IMR-90 (cell line): ENCODE data around the gene PRKD1. TPM values are rescaled to one million over a fixed set of nuclear protein-coding genes. Genes with fewer than 3 reads are reported as not detected.

Experiments used
- ATAC-seq: fragments of 200-7000 bp; cut with Tn5 transposase; 2 replicates; pipeline ENCODE4 v1.9.1; 2020; ENCODE audit warnings: low read depth, mild to moderate bottlenecking, moderate library complexity
- BruUV-seq: library from RNA; stranded (reverse); fragments of 400-500 nt; replicated peaks from 2 replicates; lab custom pipeline; 2021; lab: Mats Ljungman, UMichigan
- CTCF ChIA-PET: fragments of 300-600 bp; formaldehyde crosslinking; extraction: SDS; loops from one replicate; lab custom pipeline; 2021; ENCODE audit warnings: antibody characterized with exemption; lab: Yijun Ruan, JAX
- POLR2A ChIA-PET: fragments of 300-600 bp; sonication (Branson Sonifier 250); formaldehyde crosslinking; loops from one replicate; lab custom pipeline; 2022; ENCODE audit warnings: antibody characterized with exemption; ENCODE audit not compliant: unreplicated experiment; lab: Charles Lee
- DNase-seq: peaks from one replicate; pipeline ENCODE4 v3.0.0; 2013
- H2AFZ ChIP-seq: replicated peaks from 2 replicates; pipeline ENCODE3; 2013; ENCODE audit warnings: low read length, mild to moderate bottlenecking; ENCODE audit not compliant: poor library complexity
- H2AK5ac ChIP-seq: 2 replicates; pipeline ENCODE4 v1.6.1; 2013; ENCODE audit warnings: low read depth, low read length, inconsistent platforms
- H2AK9ac ChIP-seq: replicated peaks from 2 replicates; pipeline ENCODE3; 2013; ENCODE audit warnings: mild to moderate bottlenecking, low read depth, low read length, moderate library complexity; ENCODE audit not compliant: poor library complexity
- H2BK120ac ChIP-seq: 2 replicates; pipeline ENCODE4 v1.6.1; 2013; ENCODE audit warnings: low read depth, low read length, inconsistent platforms
- H2BK15ac ChIP-seq: 3 replicates; pipeline ENCODE4 v1.6.1; 2013; ENCODE audit warnings: low read depth, low read length, inconsistent platforms
- H2BK20ac ChIP-seq: 2 replicates; pipeline ENCODE4 v1.6.1; 2013; ENCODE audit warnings: low read depth, mild to moderate bottlenecking, inconsistent platforms, low read length, moderate library complexity
- H2BK5ac ChIP-seq: 2 replicates; pipeline ENCODE4 v1.6.1; 2013; ENCODE audit warnings: mild to moderate bottlenecking, low read depth, low read length, inconsistent platforms; ENCODE audit not compliant: poor library complexity, severe bottlenecking
- H3K14ac ChIP-seq: replicated peaks from 2 replicates; pipeline ENCODE4 v1.6.1; 2013; ENCODE audit warnings: low read depth, low read length, inconsistent platforms
- H3K18ac ChIP-seq: 2 replicates; pipeline ENCODE4 v1.6.1; 2013; ENCODE audit warnings: low read depth, low read length, control low read depth
- H3K23ac ChIP-seq: 2 replicates; pipeline ENCODE4 v1.6.1; 2013; ENCODE audit warnings: low read depth, low read length, inconsistent platforms
- H3K27ac ChIP-seq: 2 replicates; pipeline ENCODE4 v1.5.1; 2013; ENCODE audit warnings: mild to moderate bottlenecking, control low read depth, low read length; ENCODE audit not compliant: insufficient read depth
- H3K27me3 ChIP-seq: 2 replicates; pipeline ENCODE4 v1.6.1; 2013; ENCODE audit warnings: low read length; ENCODE audit not compliant: control insufficient read depth, insufficient read depth
- H3K36me3 ChIP-seq: 2 replicates; pipeline ENCODE4 v1.6.1; 2013; ENCODE audit warnings: low read length, mixed read lengths; ENCODE audit not compliant: control insufficient read depth, insufficient read depth
- H3K4ac ChIP-seq: 2 replicates; pipeline ENCODE4 v1.6.1; 2013; ENCODE audit warnings: low read depth, low read length, inconsistent platforms
- H3K4me1 ChIP-seq: 2 replicates; pipeline ENCODE4 v1.6.1; 2013; ENCODE audit warnings: low read length, mixed read lengths; ENCODE audit not compliant: control insufficient read depth, insufficient read depth
- H3K4me2 ChIP-seq: 2 replicates; pipeline ENCODE4 v1.6.1; 2013; ENCODE audit warnings: low read depth, mild to moderate bottlenecking, control low read depth, low read length, moderate library complexity
- H3K4me3 ChIP-seq: 2 replicates; pipeline ENCODE4 v1.5.1; 2013; ENCODE audit warnings: low read depth, mild to moderate bottlenecking, control low read depth, low read length, moderate library complexity; ENCODE audit not compliant: insufficient read depth
- H3K56ac ChIP-seq: 2 replicates; pipeline ENCODE4 v1.6.1; 2013; ENCODE audit warnings: low read length, inconsistent platforms; ENCODE audit not compliant: insufficient read depth; ENCODE audit errors: extremely low read depth
- H3K79me1 ChIP-seq, 2 experiments: 2 replicates each; pipeline ENCODE4 v1.6.1; 2013; ENCODE audit warnings: low read length in 2 of 2, inconsistent platforms in 1 of 2, low read depth in 1 of 2
- H3K9ac ChIP-seq: 2 replicates; pipeline ENCODE4 v1.6.1; 2013; ENCODE audit warnings: low read depth, low read length, control low read depth
- H3K9me1 ChIP-seq: 2 replicates; pipeline ENCODE4 v1.6.1; 2013; ENCODE audit warnings: low read length, inconsistent platforms; ENCODE audit not compliant: insufficient read depth
- H3K9me3 ChIP-seq: 2 replicates; pipeline ENCODE4 v1.6.1; 2013; ENCODE audit warnings: low read length; ENCODE audit not compliant: control insufficient read depth, insufficient read depth
- H4K20me1 ChIP-seq: 2 replicates; pipeline ENCODE4 v1.6.1; 2013; ENCODE audit warnings: low read length, inconsistent platforms; ENCODE audit not compliant: insufficient read depth
- H4K5ac ChIP-seq: 2 replicates; pipeline ENCODE4 v1.6.1; 2013; ENCODE audit warnings: mild to moderate bottlenecking, low read depth, low read length, control low read depth
- H4K8ac ChIP-seq, 2 experiments: 2 replicates each; pipeline ENCODE4 v1.6.1; 2013; ENCODE audit warnings: low read depth in 2 of 2, low read length in 2 of 2, control low read depth in 1 of 2, inconsistent platforms in 1 of 2
- H4K91ac ChIP-seq: 2 replicates; pipeline ENCODE4 v1.6.1; 2013; ENCODE audit warnings: low read depth, low read length, inconsistent platforms; ENCODE audit not compliant: insufficient read depth
- BHLHE40 ChIP-seq: fragments of 150-350 bp; IDR thresholded peaks from 2 replicates; pipeline ENCODE4 v1.6.1; 2016; ENCODE audit warnings: mild to moderate bottlenecking, low read depth, low read length
- CEBPB ChIP-seq: IDR thresholded peaks from 2 replicates; pipeline ENCODE4 v1.6.1; 2012; ENCODE audit warnings: low read depth, low read length, improper control_type of control experiment
- CHD1 ChIP-seq: IDR thresholded peaks from 2 replicates; pipeline ENCODE4 v1.6.1; 2012; ENCODE audit warnings: low read depth, low read length, improper control_type of control experiment
- FOS ChIP-seq: fragments of 150-350 bp; IDR thresholded peaks from 2 replicates; pipeline ENCODE4 v1.6.1; 2016; ENCODE audit warnings: low read depth, low read length
- MAFK ChIP-seq: IDR thresholded peaks from 2 replicates; pipeline ENCODE4 v1.6.1; 2012; ENCODE audit warnings: low read depth, low read length, improper control_type of control experiment
- MAZ ChIP-seq: IDR thresholded peaks from 2 replicates; pipeline ENCODE4 v1.6.1; 2012; ENCODE audit warnings: low read depth, mild to moderate bottlenecking, low read length, improper control_type of control experiment, moderate library complexity, borderline replicate concordance
- MXI1 ChIP-seq: IDR thresholded peaks from 2 replicates; pipeline ENCODE4 v1.6.1; 2012; ENCODE audit warnings: low read depth, mild to moderate bottlenecking, low read length, moderate library complexity, borderline replicate concordance
- NFE2L2 ChIP-seq: fragments of 150-350 bp; IDR thresholded peaks from 2 replicates; pipeline ENCODE4 v1.6.1; 2016; ENCODE audit warnings: low read depth, mild to moderate bottlenecking, low read length
- POLR2A ChIP-seq: IDR thresholded peaks from 2 replicates; pipeline ENCODE4 v1.6.1; 2012; ENCODE audit warnings: mild to moderate bottlenecking, low read depth, low read length
- RAD21 ChIP-seq: IDR thresholded peaks from 2 replicates; pipeline ENCODE4 v1.6.1; 2012; ENCODE audit warnings: low read length, improper control_type of control experiment
- RCOR1 ChIP-seq: IDR thresholded peaks from 2 replicates; pipeline ENCODE4 v1.6.1; 2012; ENCODE audit warnings: mild to moderate bottlenecking, low read length, improper control_type of control experiment; ENCODE audit not compliant: insufficient replicate concordance
- RFX5 ChIP-seq: IDR thresholded peaks from 2 replicates; pipeline ENCODE4 v1.8.0; 2012; ENCODE audit warnings: low read depth, mild to moderate bottlenecking, low read length, moderate library complexity
- SMC3 ChIP-seq: fragments of 150-350 bp; IDR thresholded peaks from 2 replicates; pipeline ENCODE4 v1.6.1; 2016; ENCODE audit warnings: low read depth, mild to moderate bottlenecking, antibody characterized with exemption, low read length, moderate library complexity
- WGBS, 2 experiments: methylation state at CpG; one replicate each; pipeline versions ENCODE4 v1.1.5 to v1.1.7; 2013; ENCODE audit warnings: missing lambda C conversion rate in 2 of 2; ENCODE audit not compliant: insufficient read length in 1 of 2; ENCODE audit errors: extremely low coverage in 2 of 2; 5-methylcytosine and 5-hydroxymethylcytosine counted together
- dilution Hi-C: fragments of 300-500 bp; cut with HindIII; formaldehyde crosslinking; loops from one replicate; pipeline ENCODE4 v1.14.3; 2018; ENCODE audit warnings: low sequenced_read_pairs; ENCODE audit not compliant: unreplicated experiment
- in situ Hi-C: fragments of 300-500 bp; cut with MboI; formaldehyde crosslinking; loops from 3 replicates; pipeline ENCODE4 v1.14.3; 2019; ENCODE audit warnings: low sequenced_read_pairs, inconsistent platforms, mixed read lengths
- intact Hi-C: fragments of 100-400 bp; cut with micrococcal nuclease; formaldehyde crosslinking; loops from 2 replicates; pipeline ENCODE4 v1.10.0; 2022
- polyA plus RNA-seq, 3 experiments: library from polyadenylated mRNA; depleted of rRNA; stranded (reverse); fragments of >200 nt; gene quantifications; 2 replicates each; pipeline ENCODE4 v1.2.3, GENCODE V29; 2012; ENCODE audit warnings: low replicate concordance in 1 of 3
- total RNA-seq: library from RNA; depleted of rRNA; stranded (reverse); fragments of >200 nt; gene quantifications from 2 replicates; pipeline ENCODE4 v1.2.3, GENCODE V29; 2012
- TF ChIP-seq, protein P1 (sequence below): conservative IDR thresholded peaks from 2 replicates; pipeline ENCODE4 v1.5.1; 2012; ENCODE audit warnings: mild to moderate bottlenecking, low read depth, low read length, improper control_type of control experiment
- TF ChIP-seq, protein P2 (sequence below): fragments of 150-350 bp; IDR thresholded peaks from 2 replicates; pipeline ENCODE4 v1.6.1; 2016; ENCODE audit warnings: low read depth, mild to moderate bottlenecking, low read length, moderate library complexity, borderline replicate concordance
- TF ChIP-seq, protein P3 (sequence below): fragments of 150-350 bp; IDR thresholded peaks from 2 replicates; pipeline ENCODE4 v1.6.1; 2017; ENCODE audit warnings: mild to moderate bottlenecking, antibody characterized with exemption, low read length, low read depth

The PRKD1 gene
- total and polyA plus RNA-seq, 2 of the 4 experiments (the other 2 are of a cell fraction), result 12.9 to 14.2 TPM

DNA sequence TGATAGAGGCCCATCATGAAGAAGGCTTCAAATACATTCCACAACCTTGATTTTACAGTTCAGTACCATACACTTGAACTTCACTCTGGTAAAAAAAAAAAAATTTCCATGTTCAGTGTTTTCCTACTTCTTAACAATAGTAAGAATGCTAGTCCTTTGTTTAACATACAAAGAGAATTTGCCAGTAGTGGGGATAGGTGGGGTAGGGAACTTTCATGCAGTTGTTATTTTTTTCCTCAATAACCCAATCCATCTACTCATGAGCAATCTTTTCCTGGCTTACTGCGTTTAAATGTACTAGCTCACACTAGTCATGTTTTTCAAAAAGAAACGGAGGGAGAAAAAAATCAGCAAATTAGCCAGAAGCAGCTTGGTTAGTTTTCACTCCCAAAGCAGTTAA, 206.1 kb downstream of the PRKD1 start:
- no TSS peak for BruUV-seq
- Histone ChIP-seq H3K27ac (no peak overlapping the region), H3K4me1 (peaks cover 10% of the 10 kb centered on the region), H2BK120ac (no peak overlapping the region), H4K5ac (no peak overlapping the region), H2AK5ac (no peak overlapping the region), H2AFZ (no peak overlapping the region), H3K79me1 (peaks cover 16 to 25% of the 10 kb centered on the region in 2 experiments), H3K23ac (no peak overlapping the region), H4K8ac (no peak overlapping the region), H3K4me2 (no peak overlapping the region), H2BK15ac (no peak overlapping the region), H4K91ac (no peak overlapping the region), H2AK9ac (no peak overlapping the region), H3K14ac (no peak overlapping the region), H3K56ac (no peak overlapping the region), H3K9me1 (peaks cover 12% of the 10 kb centered on the region), H3K4ac (no peak overlapping the region), H2BK5ac (no peak overlapping the region), H3K27me3 (no peaks in the 10 kb centered on the region), H3K4me3 (no peak overlapping the region), H3K36me3 (no peaks in the 10 kb centered on the region), H2BK20ac (no peak overlapping the region), H4K20me1 (peaks cover 5% of the 10 kb centered on the region), H3K9me3 (no peaks in the 10 kb centered on the region), H3K18ac (no peak overlapping the region), H3K9ac (no peak overlapping the region)
- TF ChIP-seq RFX5, result no peak
- TF ChIP-seq NFE2L2, result no peak
- TF ChIP-seq BHLHE40, result no peak
- TF ChIP-seq, protein P1, sequence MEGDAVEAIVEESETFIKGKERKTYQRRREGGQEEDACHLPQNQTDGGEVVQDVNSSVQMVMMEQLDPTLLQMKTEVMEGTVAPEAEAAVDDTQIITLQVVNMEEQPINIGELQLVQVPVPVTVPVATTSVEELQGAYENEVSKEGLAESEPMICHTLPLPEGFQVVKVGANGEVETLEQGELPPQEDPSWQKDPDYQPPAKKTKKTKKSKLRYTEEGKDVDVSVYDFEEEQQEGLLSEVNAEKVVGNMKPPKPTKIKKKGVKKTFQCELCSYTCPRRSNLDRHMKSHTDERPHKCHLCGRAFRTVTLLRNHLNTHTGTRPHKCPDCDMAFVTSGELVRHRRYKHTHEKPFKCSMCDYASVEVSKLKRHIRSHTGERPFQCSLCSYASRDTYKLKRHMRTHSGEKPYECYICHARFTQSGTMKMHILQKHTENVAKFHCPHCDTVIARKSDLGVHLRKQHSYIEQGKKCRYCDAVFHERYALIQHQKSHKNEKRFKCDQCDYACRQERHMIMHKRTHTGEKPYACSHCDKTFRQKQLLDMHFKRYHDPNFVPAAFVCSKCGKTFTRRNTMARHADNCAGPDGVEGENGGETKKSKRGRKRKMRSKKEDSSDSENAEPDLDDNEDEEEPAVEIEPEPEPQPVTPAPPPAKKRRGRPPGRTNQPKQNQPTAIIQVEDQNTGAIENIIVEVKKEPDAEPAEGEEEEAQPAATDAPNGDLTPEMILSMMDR, result no peak
- TF ChIP-seq MXI1, result no peak
- no peak for TF ChIP-seq RCOR1
- TF ChIP-seq FOS, result no peak
- TF ChIP-seq, protein P2, sequence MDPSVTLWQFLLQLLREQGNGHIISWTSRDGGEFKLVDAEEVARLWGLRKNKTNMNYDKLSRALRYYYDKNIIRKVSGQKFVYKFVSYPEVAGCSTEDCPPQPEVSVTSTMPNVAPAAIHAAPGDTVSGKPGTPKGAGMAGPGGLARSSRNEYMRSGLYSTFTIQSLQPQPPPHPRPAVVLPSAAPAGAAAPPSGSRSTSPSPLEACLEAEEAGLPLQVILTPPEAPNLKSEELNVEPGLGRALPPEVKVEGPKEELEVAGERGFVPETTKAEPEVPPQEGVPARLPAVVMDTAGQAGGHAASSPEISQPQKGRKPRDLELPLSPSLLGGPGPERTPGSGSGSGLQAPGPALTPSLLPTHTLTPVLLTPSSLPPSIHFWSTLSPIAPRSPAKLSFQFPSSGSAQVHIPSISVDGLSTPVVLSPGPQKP, result no peak
- TF ChIP-seq POLR2A, result no peak
- no peak for TF ChIP-seq MAZ
- no peak for TF ChIP-seq SMC3
- no peak for TF ChIP-seq CHD1
- TF ChIP-seq RAD21, result no peak
- no peak for TF ChIP-seq MAFK
- TF ChIP-seq CEBPB, result no peak
- TF ChIP-seq, protein P3, sequence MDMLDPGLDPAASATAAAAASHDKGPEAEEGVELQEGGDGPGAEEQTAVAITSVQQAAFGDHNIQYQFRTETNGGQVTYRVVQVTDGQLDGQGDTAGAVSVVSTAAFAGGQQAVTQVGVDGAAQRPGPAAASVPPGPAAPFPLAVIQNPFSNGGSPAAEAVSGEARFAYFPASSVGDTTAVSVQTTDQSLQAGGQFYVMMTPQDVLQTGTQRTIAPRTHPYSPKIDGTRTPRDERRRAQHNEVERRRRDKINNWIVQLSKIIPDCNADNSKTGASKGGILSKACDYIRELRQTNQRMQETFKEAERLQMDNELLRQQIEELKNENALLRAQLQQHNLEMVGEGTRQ, result no peak
- POLR2A ChIA-PET, result no interaction called here
- dilution Hi-C loops, result no loop called here
- intact Hi-C loops, result loop anchor here (10.0 kb wide), 1 partner anchor 167 kb away; no protein-coding TSS in a partner anchor
- in situ Hi-C loops, result loop anchor here (25.0 kb wide), 1 partner anchor 491 kb away; no protein-coding TSS in a partner anchor
- DNase-seq, result no peak
- CTCF ChIA-PET, result no interaction called here
- 100% methylated on average over 1 of the region's 2 CpGs; no CpG with 5 or more reads in 1 of the 2 experiments for WGBS, 2 experiments
- ATAC-seq, result no peak
